B cell (primary cell): Measurements from ENCODE around the gene KCNMB2. TPM values are rescaled to one million over a fixed set of nuclear protein-coding genes. Genes with fewer than 3 reads are reported as not detected.

ENCODE experiments used
- ATAC-seq: fragments of 200-7000 bp; cut with Tn5 transposase; one replicate; pipeline ENCODE4 v1.10.0; 2021; ENCODE audit warnings: low read depth, mild to moderate bottlenecking, moderate number of reproducible peaks, moderate library complexity
- CTCF ChIA-PET: fragments of 350-600 bp; sonication (Branson Sonifier 250); formaldehyde crosslinking; loops from one replicate; lab custom pipeline; 2021; ENCODE audit warnings: antibody characterized with exemption, inconsistent platforms; lab: Charles Lee
- POLR2A ChIA-PET: fragments of 350-600 bp; sonication (Branson Sonifier 250); formaldehyde crosslinking; loops from one replicate; lab custom pipeline; 2021; ENCODE audit warnings: antibody characterized with exemption; lab: Charles Lee
- DNase-seq: peaks from one replicate; pipeline ENCODE4 v3.0.0; 2013
- H2AFZ ChIP-seq: 2 replicates; pipeline ENCODE4 v1.6.1; 2012; ENCODE audit warnings: mild to moderate bottlenecking, low read depth, low read length; ENCODE audit not compliant: insufficient read depth, poor library complexity, severe bottlenecking
- H3K27ac ChIP-seq, 2 donors: 1 replicate in 1 of 2; 2 replicates in 1 of 2; pipeline ENCODE4 v1.5.1; 2012 to 2013; ENCODE audit warnings: low read length in 2 of 2, mild to moderate bottlenecking in 2 of 2, moderate library complexity in 1 of 2
- H3K27me3 ChIP-seq, 4 experiments: fragments of 200-600 bp in 1 of 4; sonication (generic) in 1 of 4; replicated peaks in 1 of 4; 1 replicate in 2 of 4; 2 replicates in 2 of 4; pipeline versions ENCODE4 v1.6.1 to v1.7.0; 2013 to 2016; ENCODE audit warnings: low read length in 3 of 4, mild to moderate bottlenecking in 2 of 4, mixed read lengths in 1 of 4, moderate library complexity in 1 of 4; ENCODE audit not compliant: insufficient read depth in 4 of 4, control insufficient read depth in 3 of 4; ENCODE audit errors: control extremely low read depth in 1 of 4
- H3K36me3 ChIP-seq, 2 experiments: replicated peaks in 1 of 2; 1 replicate in 1 of 2; 2 replicates in 1 of 2; pipeline versions ENCODE4 v1.6.1 to v1.7.1; 2013; ENCODE audit warnings: low read length in 1 of 2; ENCODE audit not compliant: insufficient read depth in 2 of 2, control insufficient read depth in 1 of 2; ENCODE audit errors: control extremely low read depth in 1 of 2, extremely low read depth in 1 of 2
- H3K4me1 ChIP-seq, 2 donors: fragments of 200-600 bp in 1 of 2; sonication (generic) in 1 of 2; 1 replicate in 1 of 2; 2 replicates in 1 of 2; pipeline versions ENCODE4 v1.5.1 to v1.6.1; 2013 to 2017; ENCODE audit warnings: low read length in 2 of 2; ENCODE audit not compliant: control insufficient read depth in 2 of 2, insufficient read depth in 2 of 2
- H3K4me2 ChIP-seq: replicated peaks from 2 replicates; pipeline ENCODE3; 2012; ENCODE audit warnings: mild to moderate bottlenecking, low read depth, low read length; ENCODE audit not compliant: poor library complexity, severe bottlenecking
- H3K4me3 ChIP-seq, 5 experiments: fragments of 200-600 bp in 1 of 5; sonication (generic) in 1 of 5; 1 replicate in 3 of 5; 2 replicates in 2 of 5; pipeline versions ENCODE4 v1.5.1 to v1.7.0; 2011 to 2016; ENCODE audit warnings: low read length in 4 of 5, mild to moderate bottlenecking in 4 of 5, low read depth in 2 of 5, control low read depth in 1 of 5, moderate library complexity in 1 of 5; ENCODE audit not compliant: insufficient read depth in 1 of 5; ENCODE audit errors: control extremely low read depth in 1 of 5, extremely low read depth in 1 of 5
- H3K79me2 ChIP-seq: fragments of 200-600 bp; sonication (generic); one replicate; pipeline ENCODE4 v1.6.0; 2016; ENCODE audit warnings: low read length; ENCODE audit not compliant: control insufficient read depth, insufficient read depth
- H3K9ac ChIP-seq: fragments of 200-600 bp; sonication (generic); 2 replicates; pipeline ENCODE4 v1.6.1; 2017; ENCODE audit warnings: mild to moderate bottlenecking, low read length, moderate library complexity
- H3K9me3 ChIP-seq, 3 donors: one replicate each; pipeline versions ENCODE4 v1.6.1 to v1.7.1; 2013; ENCODE audit warnings: low read length in 2 of 3; ENCODE audit not compliant: control insufficient read depth in 2 of 3, insufficient read depth in 1 of 3; ENCODE audit errors: control extremely low read depth in 1 of 3
- H4K20me1 ChIP-seq: 2 replicates; pipeline ENCODE4 v1.6.0; 2012; ENCODE audit warnings: mild to moderate bottlenecking, low read length; ENCODE audit not compliant: insufficient read depth, control insufficient read depth, poor library complexity, severe bottlenecking
- H3K27ac Mint-ChIP-seq: one replicate; pipeline ENCODE4 v1.8.0; 2021; ENCODE audit warnings: mixed read lengths
- H3K27me3 Mint-ChIP-seq: one replicate; pipeline ENCODE4 v1.8.0; 2021; ENCODE audit warnings: mixed read lengths
- H3K4me1 Mint-ChIP-seq: one replicate; pipeline ENCODE4 v1.8.0; 2021; ENCODE audit warnings: mixed read lengths
- H3K4me3 Mint-ChIP-seq: one replicate; pipeline ENCODE4 v1.8.0; 2021; ENCODE audit warnings: mixed read lengths
- H3K9me3 Mint-ChIP-seq: one replicate; pipeline ENCODE4 v1.8.0; 2022; ENCODE audit warnings: mixed read lengths; ENCODE audit not compliant: insufficient read depth
- CTCF ChIP-seq: fragments of 200-600 bp; IDR thresholded peaks from one replicate; pipeline ENCODE4 v1.8.0; 2022; ENCODE audit warnings: antibody characterized with exemption, mild to moderate bottlenecking
- EZH2 ChIP-seq: IDR thresholded peaks from 2 replicates; pipeline ENCODE4 v1.6.1; 2012; ENCODE audit warnings: borderline replicate concordance, low read depth, mild to moderate bottlenecking, moderate library complexity, low read length; ENCODE audit not compliant: insufficient read depth, poor library complexity, severe bottlenecking
- WGBS: methylation state at CpG from one replicate; pipeline ENCODE4 v1.1.5; 2013; ENCODE audit warnings: missing lambda C conversion rate; ENCODE audit not compliant: insufficient coverage; 5-methylcytosine and 5-hydroxymethylcytosine counted together
- intact Hi-C: fragments of 100-400 bp; cut with micrococcal nuclease; formaldehyde crosslinking; loops from one replicate; pipeline ENCODE4 v1.10.0; 2022
- polyA plus RNA-seq: library from polyadenylated mRNA; depleted of rRNA; stranded (reverse); fragments of >200 nt; gene quantifications from 2 replicates; pipeline ENCODE4 v1.2.3, GENCODE V29; 2012
- total RNA-seq, 2 donors: library from RNA; stranded (reverse); fragments of 120-200 nt in 1 of 2; gene quantifications; 1 replicate in 1 of 2; 2 replicates in 1 of 2; pipeline versions ENCODE4 v1.2.3 to v1.2.4, GENCODE V29; 2013 to 2022

KCNMB2 gene
- total and polyA plus RNA-seq, 2 donors (not counting 1 experiment from before 2014, with no cell fraction given), result not detected

GRCh38 chr3:178588628-178589027 is 52.4 kb downstream of the KCNMB2 start:
- ChIA-PET CTCF (interaction anchor here (1.3 kb wide), 1 partner anchor 14 kb away, joined by 3 read pairs; no protein-coding TSS in a partner anchor), POLR2A (no interaction called here)
- no peaks in the 10 kb centered on the region for H3K27me3 Mint-ChIP-seq
- H3K4me1 Mint-ChIP-seq, result no peaks in the 10 kb centered on the region
- no peak overlapping the region for H3K27ac Mint-ChIP-seq
- Histone ChIP-seq H2AFZ (no peak overlapping the region), H3K9me3 (no peaks in the 10 kb centered on the region), H3K4me1 (no peaks in the 10 kb centered on the region), H3K9ac (no peak overlapping the region), H3K4me2 (no peak overlapping the region), H3K79me2 (no peaks in the 10 kb centered on the region), H3K36me3 (no peaks in the 10 kb centered on the region), H3K4me3 (no peak overlapping the region), H3K27me3 (no peaks in the 10 kb centered on the region), H3K27ac (no peak overlapping the region), H4K20me1 (no peaks in the 10 kb centered on the region)
- ATAC-seq, result no peak
- no CpG with 5 or more reads among the region's 4 CpGs for WGBS
- no peaks in the 10 kb centered on the region for H3K9me3 Mint-ChIP-seq
- no peak for DNase-seq
- TF ChIP-seq CTCF (no peak), EZH2 (no peak)
- H3K4me3 Mint-ChIP-seq, result no peak overlapping the region
- intact Hi-C loops, result no loop called here

GRCh38 chr3:178593786-178594185 is 57.5 kb downstream of the KCNMB2 start:
- ATAC-seq (no peak), DNase-seq (no peak)
- 86% methylated on average over 1 of the region's 1 CpG for WGBS
- H3K9ac ChIP-seq, result no peak overlapping the region
- H2AFZ ChIP-seq, result no peak overlapping the region
- H3K4me2 ChIP-seq, result no peak overlapping the region
- intact Hi-C loops, result no loop called here
- H3K27ac ChIP-seq, result no peak overlapping the region
- Mint-ChIP-seq H3K4me1 (no peaks in the 10 kb centered on the region), H3K27me3 (peaks cover 4% of the 10 kb centered on the region), H3K9me3 (no peaks in the 10 kb centered on the region), H3K27ac (no peak overlapping the region), H3K4me3 (no peak overlapping the region)
- no peaks in the 10 kb centered on the region for H3K4me1 ChIP-seq
- TF ChIP-seq EZH2 (no peak), CTCF (no peak)
- no peaks in the 10 kb centered on the region for H3K27me3 ChIP-seq
- no peaks in the 10 kb centered on the region for H3K36me3 ChIP-seq
- ChIA-PET CTCF (no interaction called here), POLR2A (no interaction called here)
- no peak overlapping the region for H3K4me3 ChIP-seq
- H3K79me2 ChIP-seq, result no peaks in the 10 kb centered on the region
- H4K20me1 ChIP-seq, result no peaks in the 10 kb centered on the region
- H3K9me3 ChIP-seq, result no peaks in the 10 kb centered on the region
